HG03565 (cell line): Measurements from ENCODE around the gene HLX.

Source experiments
- ATAC-seq: cut with Tn5 transposase; IDR thresholded peaks from one replicate; pipeline ENCODE4 v1.9.1; 2021; ENCODE audit warnings: mild to moderate bottlenecking, moderate library complexity; ENCODE audit not compliant: unreplicated experiment

The HLX gene

GRCh38 chr1:220895412-220895946 lies 16.2 kb downstream of the HLX start:
- no peak for ATAC-seq

- ATAC-seq = no peak
Measured at GRCh38 chr1:220896092-220896491, 16.8 kb downstream of the HLX start.

GRCh38 chr1:220900842-220901241 lies 21.6 kb downstream of the HLX start:
- ATAC-seq = no peak

GRCh38 chr1:220901881-220902280 lies 22.6 kb downstream of the HLX start:
- no peak for ATAC-seq

- ATAC-seq = no peak
Measured at GRCh38 chr1:220902916-220903315, 23.7 kb downstream of the HLX start.

- no peak for ATAC-seq
Measured at GRCh38 chr1:220904876-220905275, 25.6 kb downstream of the HLX start.

- ATAC-seq = no peak
Measured at GRCh38 chr1:220905650-220906560, 26.7 kb downstream of the HLX start.

DNA sequence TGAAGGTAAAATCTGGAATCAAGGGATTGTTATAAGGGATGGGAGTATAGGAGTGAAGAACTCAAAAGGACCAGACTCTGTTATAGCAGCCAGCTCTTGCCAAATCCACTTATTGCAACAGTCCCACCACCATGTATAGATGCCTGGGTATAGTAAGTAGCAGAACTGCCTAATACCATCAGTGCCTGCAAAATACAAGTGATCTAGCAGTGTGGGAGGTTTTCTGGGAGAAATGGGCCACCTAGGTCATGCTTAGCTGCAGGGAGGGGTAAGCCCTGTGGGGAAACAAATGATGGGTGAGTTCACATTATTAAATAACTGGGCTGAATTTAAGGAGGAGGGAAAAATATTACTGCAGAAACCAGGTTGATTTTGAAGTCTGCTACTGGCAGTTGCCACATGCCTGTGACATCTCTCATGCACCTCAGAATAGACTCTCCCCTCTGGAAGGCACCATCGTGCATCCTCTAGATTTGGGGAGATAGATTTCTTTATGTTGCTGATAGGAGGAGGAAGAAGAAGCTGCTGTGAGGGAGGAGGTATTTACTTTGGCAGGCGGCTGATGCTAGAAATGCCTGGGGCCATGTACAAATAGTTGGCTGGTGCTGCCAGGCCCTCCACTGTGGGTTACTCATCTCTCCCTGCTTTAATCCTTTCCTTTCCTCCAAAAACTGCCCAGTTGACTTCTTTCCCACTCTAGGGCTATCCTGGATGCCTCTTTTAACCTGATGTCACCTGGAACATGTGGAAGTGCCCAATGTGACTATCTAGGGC lies 27.5 kb downstream of the HLX start:
- ATAC-seq = no peak

DNA sequence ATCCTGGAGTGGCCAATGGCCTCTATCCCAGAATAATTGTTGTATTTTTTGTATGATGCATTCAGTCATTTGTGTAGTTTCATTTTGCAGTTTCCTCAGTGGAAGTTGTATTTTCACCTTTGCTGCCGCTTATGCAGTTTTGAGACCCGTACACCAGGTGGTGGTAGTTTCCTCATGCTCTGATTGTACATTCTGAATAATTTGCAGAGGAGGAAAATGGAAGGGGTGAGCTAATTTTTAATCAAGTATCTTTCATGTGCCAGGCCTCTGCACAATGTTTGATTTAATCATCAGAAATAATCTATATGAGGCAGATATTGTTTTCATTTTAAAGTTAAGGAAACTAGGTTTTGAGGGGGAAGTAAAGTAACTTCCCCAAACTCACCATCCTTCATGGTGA lies 29.5 kb downstream of the HLX start:
- peak; percentile 74 for ATAC-seq

- no peak for ATAC-seq
Measured at GRCh38 chr1:220910021-220910420, 30.8 kb downstream of the HLX start.

DNA sequence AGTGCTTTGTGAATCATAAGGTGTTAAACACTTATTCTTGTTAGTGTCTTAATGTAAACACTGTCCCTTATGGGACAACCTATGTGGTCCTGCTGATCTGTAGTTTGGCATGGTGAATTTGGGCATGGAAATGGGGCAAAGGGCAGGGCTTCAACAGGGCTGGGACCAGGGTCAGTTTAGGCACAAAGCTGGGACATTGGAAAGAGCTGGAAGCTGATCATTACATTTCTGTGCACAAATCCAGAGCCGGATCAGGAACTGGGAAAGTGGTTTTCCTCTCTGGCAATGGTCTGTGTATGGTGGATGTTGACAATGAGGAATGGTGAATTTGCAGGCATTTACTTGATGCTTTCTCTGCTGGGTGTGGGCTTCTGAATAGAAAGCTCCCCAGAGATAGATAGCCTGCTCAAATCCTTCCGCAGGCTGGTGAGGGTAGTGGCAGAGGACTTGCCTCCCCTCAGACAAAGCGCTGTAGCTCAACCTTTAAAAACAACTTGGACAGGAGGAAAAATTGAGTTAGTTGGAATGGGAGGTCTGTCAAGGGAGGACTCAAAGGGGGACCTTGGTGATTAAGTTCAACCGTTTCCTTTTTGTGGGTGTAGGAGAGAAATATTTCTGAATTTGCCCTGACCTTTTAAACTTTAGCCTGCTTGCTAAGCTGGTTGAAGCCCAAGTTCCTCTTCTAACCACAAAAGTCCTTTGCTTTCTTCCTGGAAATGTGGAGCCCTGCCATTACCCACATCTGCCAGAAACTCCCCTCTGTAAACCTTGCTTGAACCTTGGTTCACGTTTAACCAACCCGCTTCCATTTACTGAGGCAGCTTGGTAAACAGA lies 35.3 kb downstream of the HLX start:
- no peak for ATAC-seq

- ATAC-seq = no peak
Measured at GRCh38 chr1:220915117-220915440, 35.8 kb downstream of the HLX start.

DNA sequence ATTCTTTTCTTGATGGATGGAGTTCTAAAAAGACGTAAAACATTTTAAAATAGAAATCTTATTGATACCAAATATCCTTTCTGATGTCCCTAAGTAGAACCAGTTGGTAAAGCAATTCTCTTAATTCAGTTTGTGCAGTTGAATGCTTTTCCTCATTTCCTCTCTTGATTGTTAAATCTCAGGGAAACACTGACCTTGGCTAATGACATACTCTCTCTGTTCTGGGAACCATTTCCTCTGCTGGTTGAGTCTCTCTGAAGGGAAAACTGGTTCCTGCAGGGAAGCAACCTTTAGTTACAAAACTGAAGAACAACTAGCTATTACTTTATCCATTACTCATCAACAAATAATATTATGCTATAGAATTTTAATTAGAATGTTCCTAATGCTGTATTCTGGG lies 36.7 kb downstream of the HLX start:
- ATAC-seq = no peak

DNA sequence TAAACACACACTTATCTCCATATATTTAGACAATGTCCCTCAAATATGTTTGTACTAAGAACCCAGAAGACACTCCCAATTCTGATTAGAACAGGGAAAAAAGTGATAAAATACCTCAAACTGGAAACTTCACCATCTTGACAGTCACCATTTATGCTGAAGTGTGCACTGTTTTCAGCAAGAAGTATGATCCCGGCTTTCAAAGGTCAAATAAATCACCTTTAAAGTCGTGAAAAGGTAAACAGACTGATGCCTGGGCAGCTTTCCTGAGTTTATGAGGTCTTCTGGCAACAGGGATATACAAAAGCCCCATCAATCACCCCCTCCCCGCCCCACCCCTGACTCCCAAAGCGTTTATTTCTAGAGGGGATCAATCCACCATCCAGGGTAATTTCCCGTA lies 37.9 kb downstream of the HLX start:
- no peak for ATAC-seq

DNA sequence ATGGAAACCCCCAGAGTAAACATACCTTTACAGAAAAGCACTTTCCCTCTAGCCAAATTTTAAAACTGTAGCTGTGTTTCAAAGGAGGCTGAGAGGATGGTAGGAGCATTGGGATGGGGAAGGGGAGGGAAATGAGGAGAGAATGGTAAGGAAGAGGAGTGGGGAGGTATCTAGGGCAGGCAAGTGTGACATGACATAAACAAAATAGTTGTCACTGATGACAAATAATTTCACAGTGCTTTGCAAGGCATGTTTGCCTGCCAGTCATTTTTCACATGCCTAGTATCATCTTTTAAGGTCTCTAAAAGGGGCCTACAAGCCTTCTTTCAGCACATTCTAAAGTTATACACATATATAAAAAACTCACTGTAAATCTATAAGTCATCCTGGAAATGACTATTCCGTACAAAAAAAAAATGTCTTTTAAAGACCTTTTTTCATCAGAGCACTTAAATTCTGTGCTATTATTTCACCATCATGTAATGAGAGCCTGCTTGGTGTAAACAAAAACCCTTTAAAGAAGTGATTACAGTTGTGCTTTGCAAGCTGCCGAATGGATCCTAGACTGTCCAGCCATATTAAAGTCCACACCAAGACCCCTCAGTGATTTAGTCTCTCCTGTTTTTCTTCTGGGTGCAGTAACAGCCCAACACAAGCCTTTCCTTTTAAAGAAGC lies 38.4 kb downstream of the HLX start:
- no peak for ATAC-seq

GRCh38 chr1:220918285-220918951 lies 39.2 kb downstream of the HLX start:
- ATAC-seq = no peak

DNA sequence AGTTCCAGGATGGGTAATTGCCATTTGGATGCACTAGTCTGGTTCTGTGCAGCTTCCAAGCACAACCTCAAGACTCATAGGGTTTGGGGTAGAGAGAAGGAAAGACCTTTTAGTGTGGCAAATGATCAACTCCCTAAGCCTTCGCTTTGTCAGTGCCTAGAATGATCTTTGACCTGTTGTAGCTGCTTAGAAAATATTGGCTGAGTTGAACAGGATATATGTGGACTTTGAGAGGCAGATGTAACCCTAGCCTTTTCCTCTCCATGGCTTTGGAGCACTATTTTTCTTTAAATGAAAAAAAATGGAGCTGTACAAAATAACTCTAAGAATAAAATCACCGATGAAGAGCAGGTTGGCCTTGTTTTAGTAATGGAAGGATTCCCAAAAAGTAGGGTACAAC lies 41.7 kb downstream of the HLX start:
- no peak for ATAC-seq

DNA sequence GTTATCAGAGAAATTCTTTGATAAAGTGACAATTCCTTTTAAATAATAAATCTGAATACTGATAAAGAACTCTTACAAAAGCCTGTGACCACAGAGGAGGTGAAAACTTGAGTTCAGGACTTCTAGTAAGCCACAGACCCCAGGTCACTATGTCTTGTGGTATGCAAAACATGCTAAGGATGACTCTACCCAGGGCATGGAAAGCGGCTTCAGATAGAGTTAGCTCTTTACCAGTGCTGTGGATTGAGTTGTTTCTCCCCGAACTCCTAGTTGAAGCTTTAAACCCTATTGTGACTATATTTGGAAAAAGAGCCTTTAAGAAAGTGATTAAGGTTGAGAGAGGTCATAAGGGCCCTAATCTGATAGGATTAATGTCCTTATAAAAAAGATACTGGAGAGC lies 42.3 kb downstream of the HLX start:
- no peak for ATAC-seq

DNA sequence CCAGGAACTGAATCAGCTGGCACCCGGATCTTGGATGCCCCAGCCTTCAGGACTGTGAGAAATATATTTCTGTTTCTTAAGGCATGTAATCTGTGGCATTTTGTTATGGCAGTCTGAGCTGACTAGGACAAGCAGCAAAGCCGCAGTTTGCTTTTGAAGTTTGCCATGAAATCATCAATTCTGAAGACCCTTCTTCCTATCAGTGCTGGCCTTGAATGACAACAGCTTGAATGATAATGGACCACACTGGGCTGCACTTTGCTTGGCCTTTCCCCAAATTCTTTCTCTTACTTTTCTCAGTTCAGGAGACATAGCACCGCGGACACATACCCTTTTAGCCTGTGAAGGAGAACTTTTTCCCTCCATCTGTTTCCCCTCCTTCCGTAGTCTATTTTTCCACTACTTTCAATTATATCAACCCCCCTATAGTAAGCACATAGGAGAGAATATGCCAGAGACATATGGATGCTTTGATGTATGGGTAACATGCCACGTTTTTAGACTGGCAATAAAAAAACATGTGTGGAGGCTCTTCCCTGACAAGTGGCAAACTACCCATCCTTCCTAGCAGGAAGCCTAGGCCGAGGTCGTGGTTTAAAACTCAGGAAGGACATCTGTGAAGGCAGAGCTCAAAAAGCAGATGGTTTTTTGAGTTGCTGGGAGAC lies 42.9 kb downstream of the HLX start:
- no peak for ATAC-seq

DNA sequence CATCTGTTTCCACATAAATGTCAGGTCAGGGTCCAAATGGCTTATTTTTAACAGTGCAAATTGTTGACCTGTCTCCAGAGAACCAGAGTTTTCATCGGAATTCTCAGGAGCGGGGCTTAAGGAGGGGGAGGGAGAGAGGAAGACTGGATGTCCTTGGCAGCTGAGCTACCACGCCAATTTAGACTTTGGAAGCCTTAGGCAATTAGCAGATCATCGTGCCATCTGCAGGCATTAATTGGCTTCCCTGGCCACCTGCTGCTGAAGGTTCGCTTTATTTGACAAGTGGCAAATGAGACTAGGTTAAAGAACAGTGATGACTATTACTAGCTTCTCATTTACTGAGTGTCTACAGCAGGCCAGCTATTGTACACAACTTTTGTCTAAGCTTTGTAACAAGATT lies 43.7 kb downstream of the HLX start:
- ATAC-seq = no peak
